GM18526 (cell line): ENCODE results near the gene FOXE1.

Experiments
- POLR2A ChIP-seq: IDR thresholded peaks from 3 replicates; pipeline ENCODE4 v1.6.1; 2011; ENCODE audit not compliant: insufficient read length; ENCODE audit errors: extremely low read depth

Gene FOXE1

GRCh38 chr9:97853056-97853843 lies at the start of gene FOXE1:
TSS of gene FOXE1 (plus strand) at chr9:97853226. CDS start at chr9:97853915, 689 bp downstream.
- TF ChIP-seq POLR2A, result no peak

DNA sequence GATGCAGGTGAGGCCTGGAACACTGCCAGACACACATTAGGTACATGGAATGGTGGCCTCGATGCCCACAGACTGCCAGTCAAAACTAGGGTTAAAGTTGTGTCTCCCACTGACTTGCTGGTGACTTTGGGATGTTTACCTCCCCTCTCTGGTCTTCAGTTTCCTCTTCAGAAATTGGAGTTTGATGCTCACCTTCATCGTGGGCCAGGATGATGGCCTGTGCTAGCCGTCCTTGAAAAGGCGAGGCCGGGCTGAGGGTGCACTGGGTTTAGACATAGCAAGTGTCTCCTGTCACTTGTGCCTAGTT lies 49.0 kb upstream of the FOXE1 start:
- no peak for TF ChIP-seq POLR2A

- TF ChIP-seq POLR2A, result no peak
These were observed 46.3 kb upstream of the FOXE1 start for GRCh38 chr9:97806721-97807120.

GRCh38 chr9:97807681-97808080 lies 45.3 kb upstream of the FOXE1 start:
- no peak for TF ChIP-seq POLR2A

- TF ChIP-seq POLR2A, result no peak
These were observed 44.6 kb upstream of the FOXE1 start for GRCh38 chr9:97808415-97808814.

DNA sequence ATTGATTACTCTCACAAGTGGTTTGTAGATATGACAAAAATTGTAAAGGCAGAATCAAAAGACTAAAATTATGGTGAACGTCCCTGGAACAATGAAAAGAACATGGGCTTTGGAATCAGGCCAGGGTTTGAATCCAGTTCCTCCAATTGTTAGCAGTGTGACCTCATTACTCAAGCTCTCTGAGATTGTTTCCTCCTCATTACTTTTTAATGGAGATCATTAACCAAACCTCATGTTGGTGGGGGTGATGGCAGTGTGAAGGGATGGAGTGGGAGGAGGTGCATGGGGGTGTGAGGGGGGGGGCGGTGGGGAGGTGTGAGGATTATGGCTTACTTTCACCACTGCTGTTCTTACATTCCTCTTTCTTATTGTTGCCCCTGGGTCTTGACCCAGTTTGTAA lies 44.1 kb upstream of the FOXE1 start:
- TF ChIP-seq POLR2A, result no peak

- no peak for TF ChIP-seq POLR2A
These were observed 43.2 kb upstream of the FOXE1 start for GRCh38 chr9:97809666-97810344.

- TF ChIP-seq POLR2A, result no peak
These were observed 41.3 kb upstream of the FOXE1 start for GRCh38 chr9:97811533-97812246.

- no peak for TF ChIP-seq POLR2A
These were observed 40.8 kb upstream of the FOXE1 start for GRCh38 chr9:97812247-97812543.

GRCh38 chr9:97813072-97813471 lies 40.0 kb upstream of the FOXE1 start:
- TF ChIP-seq POLR2A, result no peak

DNA sequence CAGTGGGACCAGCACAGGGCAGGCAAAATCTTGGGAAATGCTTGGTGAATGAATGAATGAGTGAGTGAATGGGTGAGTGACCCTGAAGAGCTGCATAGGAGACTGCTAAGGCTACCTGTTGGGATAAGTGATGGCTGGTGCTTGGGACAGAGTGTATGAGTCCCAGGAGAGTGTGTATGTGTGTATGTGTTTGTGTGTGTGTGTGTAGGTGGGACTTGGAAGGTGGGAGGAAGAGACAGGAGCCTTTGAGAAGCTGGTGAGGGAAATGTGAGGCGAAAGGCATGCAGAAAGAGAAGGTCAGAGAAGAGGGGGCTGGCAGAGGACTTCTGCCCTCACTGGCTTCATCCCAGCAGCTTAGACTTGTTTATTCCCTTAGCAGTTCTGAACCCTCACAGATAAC lies 33.3 kb upstream of the FOXE1 start:
- TF ChIP-seq POLR2A, result no peak

DNA sequence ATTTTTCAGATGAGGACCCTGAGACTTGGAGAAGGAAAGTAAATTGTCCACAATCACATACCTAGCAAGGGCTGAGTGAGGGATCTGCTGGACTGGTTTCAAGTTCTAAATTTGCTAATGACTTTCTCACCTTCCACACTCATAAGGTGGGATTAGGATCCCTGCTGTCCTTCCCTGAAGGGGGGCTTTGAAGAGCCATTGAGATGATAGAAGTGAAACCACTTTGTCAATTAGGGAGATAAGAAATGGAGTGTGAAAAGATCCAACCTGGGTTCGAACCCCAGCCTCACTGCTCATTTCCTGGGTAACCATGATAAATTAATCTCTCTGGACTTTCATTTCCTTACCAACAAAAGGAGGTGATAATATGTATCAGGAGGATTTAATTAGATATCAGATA lies 32.7 kb upstream of the FOXE1 start:
- TF ChIP-seq POLR2A, result no peak

DNA sequence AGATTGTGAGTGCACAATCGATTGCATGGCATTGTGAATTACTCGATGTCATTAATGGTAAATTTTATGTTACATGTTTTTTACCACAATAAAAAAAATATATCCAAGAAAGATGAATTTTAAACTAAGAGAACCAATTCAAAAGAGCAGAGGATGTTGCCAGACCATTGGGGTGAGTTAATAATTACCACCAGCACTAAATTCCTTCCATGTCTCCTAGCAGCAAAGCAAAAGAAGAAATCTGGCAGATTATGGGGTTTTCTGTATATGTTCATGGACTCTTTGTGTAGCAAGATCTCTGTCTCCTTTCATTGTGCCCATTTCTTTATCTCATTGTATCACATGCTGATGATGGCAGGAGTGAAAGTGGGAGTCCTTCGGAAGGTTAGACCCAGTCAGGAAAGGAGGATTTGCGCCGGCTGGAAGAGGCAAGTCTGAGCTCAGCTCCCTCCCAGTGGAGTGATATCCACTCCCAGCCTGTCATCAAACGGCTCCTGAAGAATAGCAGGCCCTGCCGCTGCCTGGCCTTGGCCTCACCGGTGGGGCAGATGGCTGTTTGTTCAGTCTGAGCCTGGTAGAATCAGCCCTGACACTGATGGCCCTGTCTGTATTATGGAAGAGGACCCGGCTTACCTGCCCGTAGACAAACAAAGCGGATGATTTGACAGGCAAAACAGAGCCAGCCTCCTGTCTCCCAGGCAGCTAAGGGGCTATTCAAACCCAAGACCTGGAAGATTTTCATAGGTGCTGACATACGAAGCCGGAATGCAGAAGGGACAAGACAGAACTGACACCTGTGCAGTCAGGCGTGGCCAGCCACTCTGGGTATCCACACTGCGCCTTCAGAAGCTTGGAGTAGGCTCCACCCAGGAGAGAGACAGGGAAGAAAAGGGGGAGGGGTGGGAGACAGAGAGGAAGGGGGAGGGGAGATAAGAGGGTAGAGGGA lies 21.9 kb upstream of the FOXE1 start:
- no peak for TF ChIP-seq POLR2A

- no peak for TF ChIP-seq POLR2A
These were observed 21.0 kb upstream of the FOXE1 start for GRCh38 chr9:97831843-97832636.
